SHP77 (cell line): ENCODE results near the gene CEP72.
"Not testable (repeated sequence)": the region's sequence is repeated elsewhere in the genome, so short reads cannot be mapped to it uniquely, and the experiment has no call there.

Experiments used
- DNase-seq, 2 experiments: peaks; one replicate each; lab custom pipeline; 2025; lab: John Stamatoyannopoulos, UW

The CEP72 gene

DNA sequence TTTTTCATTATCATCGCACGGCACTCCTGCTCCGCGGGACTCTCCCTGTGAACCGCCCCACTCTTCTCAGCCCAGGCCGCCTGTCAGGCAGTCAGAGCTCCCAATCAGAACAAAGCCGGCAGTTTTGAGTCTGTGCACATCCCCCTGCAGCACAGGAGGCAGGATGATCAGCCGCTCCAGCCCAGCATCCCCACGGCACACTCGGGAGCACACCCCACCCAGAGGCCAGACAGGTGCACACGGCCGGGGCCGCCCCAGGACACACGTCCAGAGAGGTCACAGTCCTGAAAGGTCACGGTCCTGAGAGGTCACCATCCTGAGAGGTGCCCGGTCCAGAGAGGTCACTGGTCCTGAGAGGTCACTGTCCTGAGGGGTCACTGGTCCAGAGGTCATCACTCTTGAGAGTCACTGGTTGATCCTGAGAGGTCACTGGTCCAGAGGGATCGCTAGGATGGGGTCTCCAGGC, 72.6 kb downstream of the CEP72 start:
- no peak for DNase-seq

GRCh38 chr5:685262-686171, 73.4 kb downstream of the CEP72 start:
- no peak for DNase-seq

GRCh38 chr5:686172-686523, 74.0 kb downstream of the CEP72 start:
- not testable (repeated sequence) for DNase-seq

DNA sequence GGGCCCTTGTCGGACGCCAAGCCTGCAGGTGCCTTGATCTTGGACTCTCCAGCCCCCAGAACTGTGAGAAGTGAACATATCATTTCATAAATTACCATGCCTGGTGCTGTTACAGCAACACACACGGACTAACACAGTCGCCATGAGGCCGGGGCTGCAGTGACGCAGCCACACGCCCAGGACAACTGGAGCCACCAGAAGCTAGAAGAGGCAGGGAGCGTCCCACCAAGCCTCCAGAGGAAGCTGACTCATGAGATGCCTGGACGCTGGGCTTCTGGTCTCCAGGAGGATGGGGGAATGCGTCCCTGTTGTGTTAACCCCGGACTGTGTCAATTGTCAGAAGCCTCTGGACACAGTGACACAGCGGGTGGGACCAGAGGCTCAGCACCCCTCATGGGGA, 74.8 kb downstream of the CEP72 start:
- not testable (repeated sequence) for DNase-seq

- not testable (repeated sequence) for DNase-seq
Measured at GRCh38 chr5:688348-689010, 76.3 kb downstream of the CEP72 start.

DNA sequence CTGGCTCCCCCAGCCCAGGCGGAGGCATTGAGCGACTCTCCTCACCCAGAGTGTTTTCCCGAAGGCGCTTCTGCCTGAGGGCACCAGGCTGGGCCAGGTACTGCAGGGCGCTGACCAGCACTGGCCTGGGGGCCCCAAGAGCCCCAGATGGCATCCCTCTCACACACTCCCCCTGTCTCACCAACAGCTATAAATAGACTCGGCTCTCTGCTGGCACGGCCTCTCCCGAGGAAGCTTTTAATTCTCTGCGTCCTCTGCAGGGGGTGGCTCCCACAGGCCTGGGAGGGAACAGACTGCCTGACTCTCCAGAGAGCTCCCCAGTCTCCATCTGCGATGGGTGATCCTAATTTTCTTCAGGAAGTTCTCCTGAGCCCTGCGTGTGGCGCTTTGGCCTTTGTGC, 78.2 kb downstream of the CEP72 start:
- not testable (repeated sequence) for DNase-seq

- not testable (repeated sequence) for DNase-seq
Measured at GRCh38 chr5:691049-691448, 78.9 kb downstream of the CEP72 start.

GRCh38 chr5:691817-692528, 79.8 kb downstream of the CEP72 start:
- no peak for DNase-seq

DNA sequence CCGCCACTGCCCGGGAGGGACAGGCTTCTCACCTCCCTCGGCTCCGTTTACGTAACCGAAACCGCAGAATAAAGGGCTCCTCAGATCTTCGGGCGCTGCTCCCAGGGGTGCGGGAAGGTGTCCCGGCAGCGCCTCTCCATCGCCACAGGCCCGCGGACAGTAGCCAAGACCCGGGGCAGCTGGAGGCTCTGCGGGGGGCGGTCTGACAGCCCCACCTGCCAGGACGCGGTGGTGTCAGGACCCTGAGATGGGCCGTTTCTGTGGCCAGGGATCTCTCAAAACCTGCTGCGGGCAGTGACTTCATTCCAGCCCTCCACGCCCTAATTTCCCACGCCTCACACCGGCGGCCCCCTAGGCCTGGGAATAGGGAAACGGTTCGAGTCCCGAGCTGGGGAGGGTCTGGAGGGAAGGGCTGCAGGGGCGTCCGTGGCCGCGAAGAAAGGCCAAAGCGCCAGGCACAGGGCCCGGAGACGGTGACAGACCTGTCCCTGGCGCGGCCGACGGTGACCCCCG, 80.4 kb downstream of the CEP72 start:
- not testable (repeated sequence) for DNase-seq

DNA sequence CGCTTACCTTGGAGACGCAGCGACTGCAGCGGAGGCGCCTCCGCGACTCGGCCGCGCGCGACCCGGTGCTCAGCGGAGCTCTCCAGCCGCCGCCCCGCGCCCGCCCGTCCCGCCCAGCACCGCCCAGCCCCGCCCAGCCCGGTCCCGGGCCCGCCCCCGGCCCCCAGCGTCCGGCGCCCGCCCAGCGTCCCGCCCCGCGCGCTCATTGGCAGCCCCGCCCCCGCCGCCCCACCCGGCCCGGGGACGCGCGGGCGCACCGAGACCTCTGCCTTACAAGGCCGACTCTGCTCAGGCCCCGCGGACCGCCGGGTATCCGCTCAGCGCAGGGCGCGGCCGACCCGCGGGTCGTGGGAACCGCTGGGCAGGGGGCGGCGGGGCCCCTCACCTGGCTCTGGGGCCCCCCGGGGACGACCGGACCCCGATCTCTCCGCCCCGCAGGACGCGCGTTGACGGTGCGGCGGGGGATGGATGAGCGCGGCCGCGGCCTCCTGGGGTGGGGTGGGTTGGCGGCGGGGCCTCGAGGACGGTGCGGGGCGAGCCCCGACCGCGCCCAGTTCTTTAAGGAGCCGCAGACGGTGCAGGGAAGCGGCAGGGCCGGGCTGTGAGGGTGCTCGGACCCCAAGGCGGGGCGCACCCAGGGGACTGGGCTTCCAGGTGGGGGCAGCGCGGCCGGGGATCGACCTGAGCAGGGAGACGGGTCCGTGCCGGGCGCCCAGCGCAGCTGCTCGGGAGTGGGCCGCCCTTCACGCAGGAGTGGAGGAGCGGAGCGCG, 81.3 kb downstream of the CEP72 start, which contains the start of gene TPPP:
Gene TPPP, minus strand, starts transcription at position 82 of the 771 bp plus-strand sequence. CDS start 15,292 bp downstream, outside the sequence.
- DNase-seq, result peak; percentile 48 to 61

DNA sequence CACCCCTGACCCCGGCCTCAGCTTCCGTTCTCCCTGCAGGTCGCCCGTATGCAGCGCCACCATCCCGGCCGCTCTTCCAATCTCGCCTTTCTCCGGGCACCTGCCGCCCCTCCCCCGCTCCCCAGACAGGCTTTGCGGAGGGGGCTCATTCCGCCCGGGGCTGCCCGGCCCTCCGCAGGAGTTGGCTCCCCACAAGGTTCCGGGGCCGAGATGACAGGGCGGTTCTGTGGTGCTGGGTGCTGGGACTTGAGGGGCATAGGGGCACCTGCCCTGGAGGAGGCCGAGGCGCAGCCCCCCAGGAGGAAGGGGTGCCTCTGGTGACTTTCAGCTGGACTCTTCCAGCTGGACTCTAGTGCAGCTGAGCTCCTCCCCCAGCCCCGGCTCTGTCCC, 81.9 kb downstream of the CEP72 start:
- not testable (repeated sequence) for DNase-seq

DNA sequence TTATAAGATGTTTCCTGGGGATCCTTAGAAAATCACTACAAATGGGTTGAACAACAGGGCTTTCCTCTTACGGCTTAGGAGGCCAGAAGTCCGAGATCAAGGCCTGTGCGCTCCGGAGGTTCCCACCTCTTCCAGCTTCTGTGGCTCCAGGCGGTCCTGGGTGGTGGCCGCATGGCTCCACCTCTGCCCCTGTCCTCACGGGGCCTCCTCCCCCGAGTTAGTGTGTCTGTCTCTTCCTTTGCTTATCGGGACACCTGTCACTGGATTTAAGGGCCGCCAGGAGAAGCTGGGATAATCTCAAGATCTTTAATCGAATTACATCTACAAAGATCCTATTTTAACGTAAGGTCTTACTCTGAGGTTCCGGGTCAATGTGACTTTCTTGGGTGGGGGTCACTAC, 83.3 kb downstream of the CEP72 start:
- DNase-seq, result not testable (repeated sequence)

GRCh38 chr5:696191-696590, 84.1 kb downstream of the CEP72 start:
- DNase-seq, result not testable (repeated sequence)

DNA sequence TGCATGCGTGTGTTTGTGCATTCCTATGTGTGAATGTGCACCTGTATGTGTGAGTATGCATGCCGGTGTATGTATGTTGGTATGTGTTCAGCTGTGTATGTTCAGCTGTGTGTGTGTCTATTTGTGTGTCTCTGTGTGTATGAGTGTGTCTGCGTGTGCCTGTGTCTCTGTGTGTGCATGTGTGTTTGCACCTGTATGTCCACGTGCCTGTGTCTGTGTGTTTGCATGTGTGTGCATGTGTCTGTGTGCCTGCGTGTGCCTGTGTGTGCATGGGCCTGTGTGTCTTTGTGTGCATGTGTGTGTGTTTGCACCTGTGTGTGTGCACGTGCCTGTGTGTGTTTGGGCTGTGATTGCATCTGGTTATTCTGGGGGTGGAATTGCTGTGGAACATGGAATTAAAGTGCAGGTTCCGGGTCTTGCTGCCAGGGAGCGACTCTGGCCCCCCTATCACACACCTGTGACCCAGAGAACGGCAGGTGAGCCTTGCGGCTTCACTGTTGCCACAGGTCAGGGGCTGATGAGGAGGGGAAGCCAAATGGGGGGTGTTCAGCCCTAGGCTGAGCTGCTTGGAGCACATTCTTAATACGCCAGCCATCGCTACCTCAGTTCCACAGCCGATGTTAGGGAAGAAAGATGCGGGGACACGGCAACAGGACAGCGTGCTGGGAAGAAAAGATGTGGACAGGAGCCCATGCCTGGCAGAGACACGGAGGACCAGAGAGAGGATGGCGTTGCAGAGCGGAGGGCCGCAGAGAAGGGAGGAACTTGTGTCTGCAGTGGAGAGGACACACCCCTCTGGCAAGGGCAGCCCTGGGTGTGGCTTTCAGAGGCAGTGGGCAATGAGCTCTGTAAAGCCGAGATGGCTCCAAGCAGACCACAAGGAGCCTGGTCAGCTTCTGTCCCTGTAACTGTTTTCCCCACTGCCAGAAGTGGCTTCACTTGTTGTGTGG, 84.9 kb downstream of the CEP72 start:
- DNase-seq, result not testable (repeated sequence)
